Right lobe of liver (tissue), 6 donors: ENCODE data around the gene MEX3A. TPM values are rescaled to one million over a fixed set of nuclear protein-coding genes. Genes with fewer than 3 reads are reported as not detected.
"Not testable (repeated sequence)": the region's sequence is repeated elsewhere in the genome, so short reads cannot be mapped to it uniquely, and the experiment has no call there.

Source experiments
- ATAC-seq, 4 donors: fragments of 200-7000 bp; cut with Tn5 transposase; one replicate each; pipeline ENCODE4 v1.9.1; 2020; ENCODE audit warnings: mild to moderate bottlenecking in 4 of 4, moderate library complexity in 4 of 4
- DNase-seq, 3 donors: peaks; one replicate each; pipeline ENCODE4 v3.0.0-alpha.2; 2020
- H3K27ac ChIP-seq, 3 donors: fragments of 200-600 bp; one replicate each; pipeline ENCODE4 v1.8.0; 2022
- H3K27me3 ChIP-seq, 2 donors: fragments of 200-600 bp; one replicate each; pipeline ENCODE4 v1.8.0; 2022
- H3K36me3 ChIP-seq, 4 donors: fragments of 200-600 bp; sonication (generic) in 1 of 4; one replicate each; pipeline versions ENCODE4 v1.5.1 to v1.8.0; 2017 to 2022; ENCODE audit warnings: control low read depth in 1 of 4
- H3K4me1 ChIP-seq, 4 donors: fragments of 200-600 bp; sonication (generic) in 1 of 4; one replicate each; pipeline versions ENCODE4 v1.5.1 to v1.8.0; 2017 to 2022; ENCODE audit warnings: control low read depth in 1 of 4
- H3K4me3 ChIP-seq, 3 donors: fragments of 200-600 bp; one replicate each; pipeline ENCODE4 v1.8.0; 2022
- H3K9me3 ChIP-seq, 4 donors: fragments of 200-600 bp; sonication (generic) in 1 of 4; one replicate each; pipeline versions ENCODE4 v1.5.1 to v1.8.0; 2017 to 2022; ENCODE audit warnings: control low read depth in 1 of 4
- CTCF ChIP-seq, 4 donors: fragments of 200-600 bp in 3 of 4; fragments of 450-650 bp in 1 of 4; IDR thresholded peaks; one replicate each; pipeline versions ENCODE4 v1.5.1 to v1.8.0; 2016 to 2022; ENCODE audit warnings: antibody characterized with exemption in 4 of 4, mild to moderate bottlenecking in 2 of 4
- POLR2A ChIP-seq: fragments of 450-650 bp; IDR thresholded peaks from one replicate; pipeline ENCODE4 v1.6.1; 2017; ENCODE audit warnings: antibody characterized with exemption, mild to moderate bottlenecking
- WGBS: methylation state at CpG from one replicate; pipeline ENCODE4 v1.1.6; 2018; ENCODE audit warnings: low coverage, low lambda C conversion rate; ENCODE audit not compliant: insufficient coverage; ENCODE audit errors: missing lambda C conversion rate; 5-methylcytosine and 5-hydroxymethylcytosine counted together
- intact Hi-C, 2 donors: fragments of 100-400 bp; cut with DNase I; formaldehyde crosslinking; loops; one replicate each; pipeline versions ENCODE4 v1.11.2 to v1.14.1; 2022
- total RNA-seq, 6 experiments: library from RNA; depleted of rRNA in 2 of 6; stranded (reverse); fragments of >200 nt in 2 of 6; fragmentation: NEBNext Ultra II Directional in 3 of 6; extraction: Animal tissue kit (Norgen Biotek cat#: 25700) in 3 of 6; gene quantifications; one replicate each; pipeline versions ENCODE4 v1.1.0 to v1.2.4, GENCODE V29; 2016 to 2023
- donor health status: DM: no; HTN: yes; CAD: no.
- donor health status: DM: no; HTN: no; CAD: no.
- donor health status: DM: no; HTN: no; CAD: no.
- donor health status: DM: no; HTN: yes; CAD: no.
- donor health status: DM: no; HTN: yes; CAD: no.

The MEX3A gene
- total RNA-seq, 6 experiments from 2014 or later, result 0.35 to 1.4 (median 0.83) TPM

GRCh38 chr1:156126043-156126629, 43.9 kb upstream of the MEX3A start:
- WGBS, result 38% methylated on average over 9 of the region's 11 CpGs
- Histone ChIP-seq H3K27me3 (no peaks in the 10 kb centered on the region), H3K9me3 (no peaks in the 10 kb centered on the region), H3K27ac (peak overlapping the region; percentile 37 to 94 (median 44)), H3K4me1 (peaks cover 0 to 61% (median 33%) of the 10 kb centered on the region in 4 donors), H3K36me3 (peaks cover 0 to 8% (median 5%) of the 10 kb centered on the region in 4 donors), H3K4me3 (no peak overlapping the region)
- TF ChIP-seq CTCF (IDR thresholded peaks at IDR 0.05) (peak in 3 of 4 donors; percentile 16 to 24 (median 17)), POLR2A (no peak)
- ATAC-seq (peak in 3 of 4 donors; percentile 3 to 36 (median 6)), DNase-seq (peak in 2 of 3 donors; percentile 70 to 79)
- intact Hi-C loops, result loop anchor here in 1 of 2 donors (2.0 kb wide), 1 partner anchor 29 kb away; no protein-coding TSS in a partner anchor

GRCh38 chr1:156125544-156125943, 43.3 kb upstream of the MEX3A start:
- H3K36me3 ChIP-seq, intact Hi-C loops, DNase-seq, H3K27me3 ChIP-seq, ATAC-seq, H3K4me3 ChIP-seq, H3K9me3 ChIP-seq: not testable (repeated sequence)
- peaks cover 0 to 67% (median 36%) of the 10 kb centered on the region in 4 donors for H3K4me1 ChIP-seq
- peak overlapping the region in 2 of 3 donors; percentile 90 to 94 for H3K27ac ChIP-seq
- 77% methylated on average over 6 of the region's 10 CpGs for WGBS

DNA sequence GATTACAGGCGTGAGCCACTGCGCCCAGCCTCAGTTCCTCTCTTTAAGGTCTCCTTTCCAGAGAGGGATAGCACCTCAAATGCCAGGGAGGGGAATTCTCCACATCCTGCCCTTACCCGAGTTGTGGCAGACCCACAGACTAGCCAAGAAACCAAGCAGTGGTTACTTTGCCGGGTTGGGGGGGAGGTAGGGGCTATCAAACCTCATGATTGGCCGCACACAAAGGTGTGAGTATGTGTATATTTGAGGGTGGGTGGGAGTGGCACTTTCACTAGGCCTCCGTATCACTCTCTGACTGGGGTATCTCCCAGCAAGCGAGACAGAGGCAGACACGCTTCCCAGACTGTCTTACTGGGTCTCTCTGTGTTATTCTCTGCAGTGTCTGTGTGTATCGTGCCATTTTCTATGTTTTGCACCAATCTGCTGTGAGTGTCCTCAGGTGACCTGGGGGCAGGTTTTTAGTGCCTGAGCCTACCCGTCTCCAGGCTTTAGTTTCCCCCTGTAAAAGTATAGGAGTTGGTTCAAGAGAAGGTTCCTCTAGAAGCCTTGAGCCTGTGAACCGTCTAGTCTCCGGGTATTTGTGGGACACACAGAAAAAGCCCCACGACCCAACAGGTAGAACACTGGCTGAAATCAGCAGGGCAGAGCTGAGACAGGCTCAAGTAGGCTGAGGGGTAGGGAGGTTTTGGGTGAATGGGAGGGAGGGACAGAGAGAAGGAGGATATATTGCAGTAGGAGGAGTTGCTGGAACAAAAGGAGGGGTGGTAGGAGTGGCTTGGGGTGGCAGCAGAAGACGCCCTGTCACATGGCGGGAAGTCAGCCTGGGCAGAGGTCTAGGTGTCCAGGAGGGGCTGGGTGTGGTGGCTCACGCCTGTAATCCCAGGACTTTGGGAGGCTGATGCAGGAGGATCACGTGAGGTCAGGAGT, 42.6 kb upstream of the MEX3A start:
- no peaks in the 10 kb centered on the region for H3K27me3 ChIP-seq
- H3K27ac ChIP-seq, result peak overlapping the region; percentile 90 to 94 (median 92)
- H3K36me3 ChIP-seq, result no peaks in the 10 kb centered on the region
- no peak for ATAC-seq
- no peaks in the 10 kb centered on the region for H3K9me3 ChIP-seq
- intact Hi-C loops, result no loop called here
- H3K4me3 ChIP-seq, result no peak overlapping the region
- no peak for TF ChIP-seq CTCF (IDR thresholded peaks at IDR 0.05)
- TF ChIP-seq POLR2A, result no peak
- peaks cover 0 to 72% (median 36%) of the 10 kb centered on the region in 4 donors for H3K4me1 ChIP-seq
- DNase-seq, result no peak
- 62% methylated on average over 10 of the region's 17 CpGs for WGBS

GRCh38 chr1:156123356-156124196, 41.3 kb upstream of the MEX3A start:
- H3K36me3 ChIP-seq, result no peaks in the 10 kb centered on the region
- no peaks in the 10 kb centered on the region for H3K9me3 ChIP-seq
- ATAC-seq (peak; percentile 73 to 83 (median 76)), DNase-seq (peak; percentile 92 to 94 (median 93))
- TF ChIP-seq CTCF (IDR thresholded peaks at IDR 0.05), result peak in 2 of 4 donors; percentile 13
- peak; percentile 57 for TF ChIP-seq POLR2A
- H3K4me1 ChIP-seq, result peaks cover 0 to 78% (median 37%) of the 10 kb centered on the region in 4 donors
- H3K27ac ChIP-seq, result peak overlapping the region; percentile 90 to 94 (median 92)
- 2% methylated on average over 7 of the region's 14 CpGs for WGBS
- intact Hi-C loops, result no loop called here
- H3K27me3 ChIP-seq, result no peaks in the 10 kb centered on the region
- H3K4me3 ChIP-seq, result peak overlapping the region in 2 of 3 donors; percentile 46 to 51
